Kidney (tissue), 14 donors: Measurements from ENCODE around the gene RALGPS1. TPM values are rescaled to one million over a fixed set of nuclear protein-coding genes. Genes with fewer than 3 reads are reported as not detected.

ENCODE experiments used
- DNase-seq, 5 donors: peaks; one replicate each; pipeline ENCODE4 v3.0.0-alpha.2; 2013 to 2020
- FAIRE-seq: peaks from 2 replicates; lab custom pipeline; 2012; peaks lifted over from hg19 to GRCh38; lab: Jason Lieb, UNC
- H3K27ac ChIP-seq, 2 donors: one replicate each; pipeline ENCODE4 v1.7.0; 2013; ENCODE audit warnings: low read depth in 2 of 2, low read length in 2 of 2, inconsistent platforms in 1 of 2
- H3K27me3 ChIP-seq: one replicate; pipeline ENCODE4 v1.7.1; 2013; ENCODE audit warnings: low read length, inconsistent platforms; ENCODE audit not compliant: control insufficient read depth, insufficient read depth
- H3K36me3 ChIP-seq, 3 donors: one replicate each; pipeline versions ENCODE4 v1.7.0 to v1.7.1; 2013; ENCODE audit warnings: low read length in 3 of 3, control low read depth in 1 of 3, inconsistent platforms in 1 of 3; ENCODE audit not compliant: insufficient read depth in 3 of 3, control insufficient read depth in 2 of 3
- H3K4me1 ChIP-seq, 3 donors: one replicate each; pipeline versions ENCODE4 v1.7.0 to v1.7.1; 2013; ENCODE audit warnings: low read length in 3 of 3, inconsistent platforms in 1 of 3, low read depth in 1 of 3; ENCODE audit not compliant: control insufficient read depth in 2 of 3, insufficient read depth in 2 of 3
- H3K4me3 ChIP-seq, 3 donors: one replicate each; pipeline versions ENCODE4 v1.7.0 to v1.8.1; 2013; ENCODE audit warnings: low read length in 3 of 3, control low read depth in 1 of 3, inconsistent platforms in 1 of 3
- H3K9ac ChIP-seq, 3 donors: one replicate each; pipeline versions ENCODE4 v1.7.0 to v1.7.1; 2013; ENCODE audit warnings: low read length in 3 of 3, control low read depth in 1 of 3, inconsistent platforms in 1 of 3
- H3K9me3 ChIP-seq, 3 donors: one replicate each; pipeline versions ENCODE4 v1.7.0 to v1.7.1; 2013; ENCODE audit warnings: low read length in 3 of 3, control low read depth in 1 of 3, inconsistent platforms in 1 of 3; ENCODE audit not compliant: control insufficient read depth in 2 of 3, insufficient read depth in 1 of 3
- CTCF ChIP-seq: IDR thresholded peaks from 3 replicates; pipeline ENCODE4 v1.5.1; 2012; ENCODE audit warnings: mild to moderate bottlenecking, moderate library complexity, borderline replicate concordance; ENCODE audit not compliant: insufficient read depth; ENCODE audit errors: extremely low read depth
- intact Hi-C: fragments of 100-400 bp; cut with DNase I; formaldehyde crosslinking; loops from one replicate; pipeline ENCODE4 v1.11.1; 2022
- polyA plus RNA-seq: library from polyadenylated mRNA; stranded (reverse); fragments of 350-450 nt; fragmentation: Illumina TruSeq; extraction: RNeasy Lipid Tissue Mini Kit (QIAGEN cat#74804); gene quantifications from one replicate; pipeline ENCODE4 v1.2.3, GENCODE V29; 2014; ENCODE audit warnings: low read depth, low replicate concordance; ENCODE audit not compliant: insufficient read depth
- total RNA-seq: library from RNA; stranded (reverse); fragmentation: NEBNext Ultra II Directional; extraction: Animal tissue kit (Norgen Biotek cat#: 25700); gene quantifications from one replicate; pipeline ENCODE4 v1.2.1, GENCODE V29; 2021
- donor health status: control.
- donor health status: control.
- donor health status: control.
- donor health status: control.
- donor health status: control.
- donor health status: DM: yes; HTN: yes; CAD: no.
- donor health status: Normal renal cell carcinoma (clear cell type).

The RALGPS1 gene
- total and polyA plus RNA-seq, 2 donors from 2014 or later, result 9.4 to 25.2 TPM

- Histone ChIP-seq H3K4me3 (no peak overlapping the region), H3K4me1 (peaks cover 0 to 5% (median 0%) of the 10 kb centered on the region in 3 donors), H3K9ac (no peak overlapping the region), H3K27ac (no peak overlapping the region), H3K27me3 (no peaks in the 10 kb centered on the region), H3K36me3 (no peaks in the 10 kb centered on the region), H3K9me3 (no peaks in the 10 kb centered on the region)
- FAIRE-seq (no peak), DNase-seq (peak in 2 of 5 donors; percentile 56 to 74)
- TF ChIP-seq CTCF, result no peak
- intact Hi-C loops, result no loop called here
Observed at GRCh38 chr9:127219520-127219919, 304.9 kb downstream of the RALGPS1 start.

- H3K27me3 ChIP-seq, result no peaks in the 10 kb centered on the region
- no peak for FAIRE-seq
- intact Hi-C loops, result no loop called here
Observed at GRCh38 chr9:127221695-127222094, 307.1 kb downstream of the RALGPS1 start.

GRCh38 chr9:127222388-127223095 lies 308.0 kb downstream of the RALGPS1 start:
- Histone ChIP-seq H3K36me3 (no peaks in the 10 kb centered on the region), H3K4me3 (no peak overlapping the region), H3K9me3 (no peaks in the 10 kb centered on the region), H3K4me1 (peaks cover 0 to 8% (median 0%) of the 10 kb centered on the region in 3 donors), H3K27ac (no peak overlapping the region), H3K27me3 (no peaks in the 10 kb centered on the region), H3K9ac (no peak overlapping the region)
- DNase-seq, result no peak
- intact Hi-C loops, result no loop called here
- no peak for FAIRE-seq
- no peak for TF ChIP-seq CTCF

More at GRCh38 chr9:127221695-127222094, 307.1 kb downstream of the RALGPS1 start:
- Histone ChIP-seq H3K36me3 (no peaks in the 10 kb centered on the region), H3K4me3 (no peak overlapping the region), H3K9me3 (no peaks in the 10 kb centered on the region), H3K4me1 (peaks cover 0 to 8% (median 0%) of the 10 kb centered on the region in 3 donors), H3K27ac (no peak overlapping the region), H3K9ac (no peak overlapping the region)
- DNase-seq, result no peak
- no peak for TF ChIP-seq CTCF
